ENCODE measurements around the gene TBC1D19.

DNA sequence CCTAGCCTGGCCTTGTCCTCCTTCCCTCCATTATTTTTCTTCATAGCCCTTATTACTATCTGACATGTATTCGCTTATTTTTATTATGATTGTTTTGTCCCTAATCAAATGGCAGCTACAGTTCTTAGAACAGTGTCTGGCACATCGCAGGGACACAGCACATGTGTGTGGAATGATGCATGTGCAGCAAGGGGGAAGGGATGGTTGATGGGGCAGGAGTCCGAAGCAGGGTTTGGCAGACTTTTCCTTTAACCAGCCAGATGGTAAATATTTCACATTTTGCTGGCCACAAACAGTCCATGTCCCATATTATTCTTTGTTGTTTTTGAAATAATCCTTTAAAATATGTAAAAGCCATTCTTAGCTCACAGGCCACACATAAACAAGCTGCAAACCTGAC is 148.5 kb downstream of the TBC1D19 start:
- TF ChIP-seq, protein P1, sequence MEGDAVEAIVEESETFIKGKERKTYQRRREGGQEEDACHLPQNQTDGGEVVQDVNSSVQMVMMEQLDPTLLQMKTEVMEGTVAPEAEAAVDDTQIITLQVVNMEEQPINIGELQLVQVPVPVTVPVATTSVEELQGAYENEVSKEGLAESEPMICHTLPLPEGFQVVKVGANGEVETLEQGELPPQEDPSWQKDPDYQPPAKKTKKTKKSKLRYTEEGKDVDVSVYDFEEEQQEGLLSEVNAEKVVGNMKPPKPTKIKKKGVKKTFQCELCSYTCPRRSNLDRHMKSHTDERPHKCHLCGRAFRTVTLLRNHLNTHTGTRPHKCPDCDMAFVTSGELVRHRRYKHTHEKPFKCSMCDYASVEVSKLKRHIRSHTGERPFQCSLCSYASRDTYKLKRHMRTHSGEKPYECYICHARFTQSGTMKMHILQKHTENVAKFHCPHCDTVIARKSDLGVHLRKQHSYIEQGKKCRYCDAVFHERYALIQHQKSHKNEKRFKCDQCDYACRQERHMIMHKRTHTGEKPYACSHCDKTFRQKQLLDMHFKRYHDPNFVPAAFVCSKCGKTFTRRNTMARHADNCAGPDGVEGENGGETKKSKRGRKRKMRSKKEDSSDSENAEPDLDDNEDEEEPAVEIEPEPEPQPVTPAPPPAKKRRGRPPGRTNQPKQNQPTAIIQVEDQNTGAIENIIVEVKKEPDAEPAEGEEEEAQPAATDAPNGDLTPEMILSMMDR (IDR thresholded peaks at IDR 0.05) = no peak
- no peak for TF ChIP-seq POLR2A (IDR thresholded peaks at IDR 0.05)

All from tibial nerve (tissue), 3 donors.